Measurements from ENCODE around the gene MARCHF10.

Gene MARCHF10

GRCh38 chr17:62689441-62690167 is 118.5 kb downstream of the MARCHF10 start:
- Histone ChIP-seq H3K4me3 (ENCODE audit: low read length) (no peak overlapping the region), H3K27ac (ENCODE audit: low read length) (no peak overlapping the region), H3K4me1 (ENCODE audit: control insufficient read depth, insufficient read depth, low read length) (no peaks in the 10 kb centered on the region), H3K36me3 (ENCODE audit: control insufficient read depth, insufficient read depth, low read length) (no peaks in the 10 kb centered on the region; the same call in 1 of the 2 replicates), H3K9me3 (ENCODE audit: control insufficient read depth, insufficient read depth, low read length) (no peaks in the 10 kb centered on the region), H3K27me3 (ENCODE audit: control insufficient read depth, insufficient read depth, low read length) (no peaks in the 10 kb centered on the region)
- WGBS (ENCODE audit: insufficient coverage, insufficient read length) = no CpG with 5 or more reads among the region's 37 CpGs
- DNase-seq (ENCODE audit: low read depth, low spot score) = no peak

DNA sequence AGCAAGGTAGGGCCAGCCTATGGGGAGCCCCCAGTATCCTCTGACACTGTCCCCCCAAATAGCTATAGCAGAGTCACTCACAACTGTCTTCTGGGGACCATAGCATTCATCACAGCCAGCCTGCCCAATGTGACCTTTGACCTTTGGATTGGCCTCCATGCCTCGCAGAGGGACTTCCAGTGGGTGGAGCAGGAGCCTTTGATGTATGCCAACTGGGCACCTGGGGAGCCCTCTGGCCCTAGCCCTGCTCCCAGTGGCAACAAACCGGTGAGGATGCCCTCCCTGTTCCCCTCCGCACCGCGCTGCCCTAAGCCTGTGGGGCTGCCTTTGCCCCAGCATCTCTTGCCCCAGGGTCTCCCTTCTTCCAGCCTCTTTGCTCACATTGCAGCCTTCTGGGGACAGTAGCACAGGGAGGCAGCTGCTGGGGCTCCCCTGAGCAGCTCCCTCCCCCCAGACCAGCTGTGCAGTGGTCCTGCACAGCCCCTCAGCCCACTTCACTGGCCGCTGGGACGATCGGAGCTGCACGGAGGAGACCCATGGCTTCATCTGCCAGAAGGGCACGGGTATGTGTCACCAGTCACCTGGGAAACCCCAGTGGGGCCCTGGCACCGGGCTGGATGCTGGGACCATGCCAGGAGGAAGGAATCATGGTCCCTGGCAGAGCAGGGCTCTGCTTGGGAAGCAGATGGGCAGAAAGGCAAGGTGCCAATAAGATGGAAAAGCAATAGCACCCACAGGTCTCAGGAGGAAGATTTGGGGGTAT is 119.5 kb downstream of the MARCHF10 start:
- no CpG with 5 or more reads among the region's 11 CpGs for WGBS (ENCODE audit: insufficient coverage, insufficient read length)
- no peak overlapping the region for H3K27ac ChIP-seq (ENCODE audit: low read length)

DNA sequence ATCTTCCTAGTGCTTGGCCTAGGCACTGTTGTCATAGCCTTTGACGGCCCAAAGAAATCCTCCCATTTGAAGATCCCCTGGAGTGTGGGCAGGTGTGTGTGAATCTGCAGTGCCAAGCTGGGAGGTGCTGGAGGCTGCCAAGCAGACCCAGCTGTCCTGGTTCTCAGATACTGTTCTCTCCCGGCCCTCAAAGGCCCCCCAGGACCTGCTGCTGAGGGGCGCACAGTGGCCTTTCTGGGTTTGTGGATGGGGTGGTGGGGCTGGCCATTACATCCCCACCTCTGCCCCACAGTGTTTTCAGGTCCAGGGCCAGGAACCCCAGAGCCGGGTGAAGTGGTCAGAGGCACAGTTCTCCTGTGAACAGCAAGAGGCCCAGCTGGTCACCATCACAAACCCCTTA is 120.1 kb downstream of the MARCHF10 start:
- no peak overlapping the region for H3K4me3 ChIP-seq (ENCODE audit: low read length)
- no CpG with 5 or more reads among the region's 4 CpGs for WGBS (ENCODE audit: insufficient coverage, insufficient read length)
- no peak overlapping the region for H3K27ac ChIP-seq (ENCODE audit: low read length)

More for the DNA sequence above, 119.5 kb downstream of the MARCHF10 start:
- DNase-seq (ENCODE audit: low read depth, low spot score) = no peak
- H3K27me3 ChIP-seq (ENCODE audit: control insufficient read depth, insufficient read depth, low read length) = no peaks in the 10 kb centered on the region
- H3K36me3 ChIP-seq (ENCODE audit: control insufficient read depth, insufficient read depth, low read length) = no peaks in the 10 kb centered on the region; the same call in 1 of the 2 replicates
- no peaks in the 10 kb centered on the region for H3K9me3 ChIP-seq (ENCODE audit: control insufficient read depth, insufficient read depth, low read length)
- no peaks in the 10 kb centered on the region for H3K4me1 ChIP-seq (ENCODE audit: control insufficient read depth, insufficient read depth, low read length)
- H3K4me3 ChIP-seq (ENCODE audit: low read length) = no peak overlapping the region

DNA sequence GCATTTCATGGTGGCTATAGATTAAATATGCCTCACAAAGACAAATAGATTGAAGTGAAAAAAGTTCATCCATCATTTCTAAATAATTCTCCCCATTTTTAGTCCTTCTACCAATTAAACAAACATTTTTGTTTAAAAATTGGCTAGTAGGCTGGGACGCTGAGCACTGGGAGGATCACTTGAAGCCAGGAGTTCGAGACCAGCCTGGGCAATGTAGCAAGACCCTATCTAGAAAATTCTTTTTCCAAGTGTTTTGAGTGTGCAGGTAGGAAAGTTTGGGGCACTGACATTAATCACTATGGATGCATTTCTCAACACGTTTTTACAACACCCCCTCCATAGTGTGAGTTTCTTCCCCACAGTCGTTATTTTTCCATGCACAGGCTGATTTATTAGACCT is 123.9 kb downstream of the MARCHF10 start:
- Histone ChIP-seq H3K27me3 (ENCODE audit: control insufficient read depth, insufficient read depth, low read length) (no peaks in the 10 kb centered on the region), H3K4me1 (ENCODE audit: control insufficient read depth, insufficient read depth, low read length) (peaks cover 2% of the 10 kb centered on the region; the same call in 1 of the 2 replicates), H3K36me3 (ENCODE audit: control insufficient read depth, insufficient read depth, low read length) (peaks cover 3% of the 10 kb centered on the region; the same call in 1 of the 2 replicates), H3K27ac (ENCODE audit: low read length) (no peak overlapping the region), H3K9me3 (ENCODE audit: control insufficient read depth, insufficient read depth, low read length) (no peaks in the 10 kb centered on the region), H3K4me3 (ENCODE audit: low read length) (no peak overlapping the region)
- WGBS (ENCODE audit: insufficient coverage, insufficient read length) = no CpG with 5 or more reads among the region's 4 CpGs
- no peak for DNase-seq (ENCODE audit: low read depth, low spot score)

More for the DNA sequence above, 120.1 kb downstream of the MARCHF10 start:
- Histone ChIP-seq H3K9me3 (ENCODE audit: control insufficient read depth, insufficient read depth, low read length) (no peaks in the 10 kb centered on the region), H3K27me3 (ENCODE audit: control insufficient read depth, insufficient read depth, low read length) (no peaks in the 10 kb centered on the region), H3K4me1 (ENCODE audit: control insufficient read depth, insufficient read depth, low read length) (no peaks in the 10 kb centered on the region), H3K36me3 (ENCODE audit: control insufficient read depth, insufficient read depth, low read length) (no peaks in the 10 kb centered on the region; the same call in 1 of the 2 replicates)
- no peak for DNase-seq (ENCODE audit: low read depth, low spot score)

GRCh38 chr17:62681939-62682381 is 126.2 kb downstream of the MARCHF10 start:
- peaks cover 3% of the 10 kb centered on the region; the same call in 1 of the 2 replicates for H3K36me3 ChIP-seq (ENCODE audit: control insufficient read depth, insufficient read depth, low read length)
- DNase-seq (ENCODE audit: low read depth, low spot score) = no peak
- WGBS (ENCODE audit: insufficient coverage, insufficient read length) = no CpG with 5 or more reads among the region's 8 CpGs
- no peaks in the 10 kb centered on the region for H3K9me3 ChIP-seq (ENCODE audit: control insufficient read depth, insufficient read depth, low read length)
- H3K27me3 ChIP-seq (ENCODE audit: control insufficient read depth, insufficient read depth, low read length) = no peaks in the 10 kb centered on the region
- H3K27ac ChIP-seq (ENCODE audit: low read length) = no peak overlapping the region
- no peak overlapping the region for H3K4me3 ChIP-seq (ENCODE audit: low read length)
- peaks cover 2% of the 10 kb centered on the region; the same call in 1 of the 2 replicates for H3K4me1 ChIP-seq (ENCODE audit: control insufficient read depth, insufficient read depth, low read length)

DNA sequence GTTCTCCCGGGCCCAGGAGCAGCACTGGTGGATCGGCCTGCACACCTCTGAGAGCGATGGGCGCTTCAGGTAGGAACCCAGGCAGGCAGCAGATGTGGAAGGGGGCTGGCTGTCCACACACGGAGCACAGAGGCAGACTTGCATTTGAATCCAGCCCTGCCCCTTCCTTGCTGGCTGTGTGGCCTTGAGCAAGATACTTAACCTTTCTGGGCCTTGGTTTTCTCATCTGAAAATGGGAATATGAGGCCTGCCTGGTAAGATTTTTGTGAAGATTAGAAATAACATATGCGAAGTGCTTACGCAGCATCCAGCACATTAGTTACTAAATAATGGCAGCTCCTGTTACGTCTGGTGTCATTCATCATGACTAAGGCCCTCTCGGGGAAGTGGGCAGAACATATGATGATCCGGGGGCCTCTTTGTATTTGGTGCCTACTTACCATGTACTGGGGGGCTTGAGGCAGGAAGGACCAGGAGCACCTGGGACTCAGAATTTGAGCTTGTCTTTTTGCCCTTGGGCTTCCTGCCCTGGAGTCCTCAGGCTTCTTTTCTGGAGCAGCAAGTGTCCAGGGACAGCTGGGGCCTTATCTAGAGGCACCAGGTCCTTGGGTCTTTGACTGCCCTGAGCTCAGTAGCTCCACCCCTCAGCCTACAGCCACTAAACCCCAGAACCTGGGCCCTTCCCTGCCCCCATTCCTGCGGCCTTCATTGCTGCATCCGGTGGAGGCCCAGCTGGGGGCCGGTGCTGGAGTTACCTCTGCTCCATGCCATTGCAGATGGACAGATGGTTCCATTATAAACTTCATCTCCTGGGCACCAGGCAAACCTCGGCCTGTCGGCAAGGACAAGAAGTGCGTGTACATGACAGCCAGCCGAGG is 126.8 kb downstream of the MARCHF10 start:
- no peak overlapping the region for H3K27ac ChIP-seq (ENCODE audit: low read length)
- no CpG with 5 or more reads among the region's 17 CpGs for WGBS (ENCODE audit: insufficient coverage, insufficient read length)
- H3K36me3 ChIP-seq (ENCODE audit: control insufficient read depth, insufficient read depth, low read length) = peaks cover 5% of the 10 kb centered on the region; the same call in 1 of the 2 replicates
- no peaks in the 10 kb centered on the region for H3K9me3 ChIP-seq (ENCODE audit: control insufficient read depth, insufficient read depth, low read length)
- no peak for DNase-seq (ENCODE audit: low read depth, low spot score)
- no peak overlapping the region for H3K4me3 ChIP-seq (ENCODE audit: low read length)
- peaks cover 2% of the 10 kb centered on the region; the same call in 1 of the 2 replicates for H3K4me1 ChIP-seq (ENCODE audit: control insufficient read depth, insufficient read depth, low read length)
- no peaks in the 10 kb centered on the region for H3K27me3 ChIP-seq (ENCODE audit: control insufficient read depth, insufficient read depth, low read length)

DNA sequence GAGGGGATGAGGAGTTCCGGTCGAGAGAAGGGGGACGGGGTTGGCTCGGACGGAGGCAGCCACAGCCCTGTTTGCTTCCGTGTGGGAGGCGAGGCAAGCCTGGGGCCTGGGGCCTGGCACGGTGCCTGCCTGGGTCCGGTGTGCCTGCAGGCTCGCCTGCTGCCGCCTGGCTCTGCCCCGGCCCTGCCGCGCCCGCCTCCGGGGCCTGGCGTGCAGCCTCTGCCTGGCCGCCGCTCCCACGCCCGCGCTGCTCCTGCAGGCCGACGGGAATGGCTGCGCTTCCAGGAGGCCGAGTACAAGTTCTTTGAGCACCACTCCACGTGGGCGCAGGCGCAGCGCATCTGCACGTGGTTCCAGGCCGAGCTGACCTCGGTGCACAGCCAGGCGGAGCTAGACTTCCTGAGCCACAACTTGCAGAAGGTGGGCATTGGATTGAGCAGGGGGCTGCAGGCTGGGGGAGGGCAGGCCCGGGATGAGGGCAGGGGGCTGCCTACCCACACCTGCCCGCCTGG is 127.5 kb downstream of the MARCHF10 start:
- WGBS (ENCODE audit: insufficient coverage, insufficient read length) = no CpG with 5 or more reads among the region's 36 CpGs
- H3K27ac ChIP-seq (ENCODE audit: low read length) = no peak overlapping the region

DNA sequence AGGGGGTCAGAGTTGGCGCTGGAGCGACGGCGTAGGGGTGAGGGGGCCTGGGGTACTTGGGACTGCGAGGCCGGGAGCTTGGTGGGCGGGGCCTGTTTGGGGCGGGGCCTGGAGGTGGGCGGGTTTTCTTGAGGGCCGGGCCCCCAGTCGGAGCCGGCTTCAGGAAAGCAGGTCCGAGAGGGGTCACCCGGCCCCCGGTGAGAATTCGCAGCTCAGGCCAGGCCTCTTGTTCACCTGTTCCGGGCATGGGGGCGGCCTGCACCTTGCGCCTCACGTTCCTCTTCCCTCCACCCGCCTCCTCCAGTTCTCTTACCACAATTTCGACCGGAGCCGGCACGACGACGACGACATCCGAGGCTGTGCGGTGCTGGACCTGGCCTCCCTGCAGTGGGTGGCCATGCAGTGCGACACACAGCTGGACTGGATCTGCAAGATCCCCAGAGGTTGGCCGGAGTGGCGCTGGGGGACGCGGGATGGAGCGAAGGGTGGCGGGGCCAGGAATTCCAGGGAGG is 128.2 kb downstream of the MARCHF10 start:
- Histone ChIP-seq H3K27me3 (ENCODE audit: control insufficient read depth, insufficient read depth, low read length) (no peaks in the 10 kb centered on the region), H3K9me3 (ENCODE audit: control insufficient read depth, insufficient read depth, low read length) (no peaks in the 10 kb centered on the region), H3K4me3 (ENCODE audit: low read length) (no peak overlapping the region), H3K36me3 (ENCODE audit: control insufficient read depth, insufficient read depth, low read length) (peaks cover 5% of the 10 kb centered on the region; the same call in 1 of the 2 replicates), H3K4me1 (ENCODE audit: control insufficient read depth, insufficient read depth, low read length) (peaks cover 2% of the 10 kb centered on the region; the same call in 1 of the 2 replicates), H3K27ac (ENCODE audit: low read length) (no peak overlapping the region)
- WGBS (ENCODE audit: insufficient coverage, insufficient read length) = no CpG with 5 or more reads among the region's 37 CpGs
- no peak for DNase-seq (ENCODE audit: low read depth, low spot score)

More for the DNA sequence above, 127.5 kb downstream of the MARCHF10 start:
- no peak for DNase-seq (ENCODE audit: low read depth, low spot score)
- H3K4me1 ChIP-seq (ENCODE audit: control insufficient read depth, insufficient read depth, low read length) = peaks cover 2% of the 10 kb centered on the region; the same call in 1 of the 2 replicates
- peaks cover 5% of the 10 kb centered on the region; the same call in 1 of the 2 replicates for H3K36me3 ChIP-seq (ENCODE audit: control insufficient read depth, insufficient read depth, low read length)
- no peaks in the 10 kb centered on the region for H3K9me3 ChIP-seq (ENCODE audit: control insufficient read depth, insufficient read depth, low read length)
- no peak overlapping the region for H3K4me3 ChIP-seq (ENCODE audit: low read length)
- no peaks in the 10 kb centered on the region for H3K27me3 ChIP-seq (ENCODE audit: control insufficient read depth, insufficient read depth, low read length)

- no CpG with 5 or more reads among the region's 10 CpGs for WGBS (ENCODE audit: insufficient coverage, insufficient read length)
- no peak overlapping the region for H3K27ac ChIP-seq (ENCODE audit: low read length)
- no peaks in the 10 kb centered on the region for H3K9me3 ChIP-seq (ENCODE audit: control insufficient read depth, insufficient read depth, low read length)
- H3K36me3 ChIP-seq (ENCODE audit: control insufficient read depth, insufficient read depth, low read length) = peaks cover 5% of the 10 kb centered on the region; the same call in 1 of the 2 replicates
- H3K27me3 ChIP-seq (ENCODE audit: control insufficient read depth, insufficient read depth, low read length) = no peaks in the 10 kb centered on the region
- DNase-seq (ENCODE audit: low read depth, low spot score) = no peak
- H3K4me1 ChIP-seq (ENCODE audit: control insufficient read depth, insufficient read depth, low read length) = peaks cover 2% of the 10 kb centered on the region; the same call in 1 of the 2 replicates
- H3K4me3 ChIP-seq (ENCODE audit: low read length) = no peak overlapping the region
Measured at GRCh38 chr17:62678214-62678919, 129.7 kb downstream of the MARCHF10 start.

All from iPS DF 6.9 (cell line).